ENCODE results near the gene PRLH.
"Not testable (repeated sequence)": the region's sequence is repeated elsewhere in the genome, so short reads cannot be mapped to it uniquely, and the experiment has no call there.

The PRLH gene

DNA sequence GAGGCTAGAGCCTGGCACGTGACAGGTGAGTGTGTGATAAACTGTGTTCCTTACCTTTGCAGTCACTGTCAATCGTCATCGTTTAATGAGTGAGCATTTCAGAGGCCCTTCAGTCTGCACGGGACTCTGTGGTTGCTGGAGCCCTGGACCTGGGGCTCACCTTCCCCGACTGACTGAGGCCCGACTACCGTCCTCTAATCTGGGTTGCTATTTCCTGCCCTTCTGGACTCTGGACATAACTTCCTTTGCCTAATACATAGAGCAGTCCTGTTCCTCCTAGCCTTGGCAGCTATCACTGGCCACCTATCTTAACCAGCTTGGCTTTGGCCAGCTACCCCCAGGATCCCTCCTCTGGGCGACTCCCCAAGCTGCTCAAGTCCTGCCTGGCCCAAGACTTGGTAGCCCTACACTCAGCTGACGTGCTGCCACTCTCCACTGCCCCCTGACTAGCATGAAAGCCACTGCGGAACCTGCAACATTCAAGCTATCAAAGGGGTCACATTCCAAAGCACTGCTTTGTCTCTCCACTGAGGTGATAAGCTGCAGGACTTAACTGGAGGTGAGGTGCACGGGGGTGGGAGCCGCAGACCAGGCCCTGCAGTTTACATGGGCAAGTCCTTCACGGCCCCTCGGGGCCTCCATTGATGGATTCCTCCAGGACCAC is 35.2 kb downstream of the PRLH start:
- DNase-seq (ENCODE audit: low spot score), result no peak

- DNase-seq (ENCODE audit: low spot score), result no peak
These were observed 36.0 kb downstream of the PRLH start for GRCh38 chr2:237602409-237602808.

- DNase-seq (ENCODE audit: low spot score), result no peak
These were observed 36.8 kb downstream of the PRLH start for GRCh38 chr2:237603049-237603717.

DNA sequence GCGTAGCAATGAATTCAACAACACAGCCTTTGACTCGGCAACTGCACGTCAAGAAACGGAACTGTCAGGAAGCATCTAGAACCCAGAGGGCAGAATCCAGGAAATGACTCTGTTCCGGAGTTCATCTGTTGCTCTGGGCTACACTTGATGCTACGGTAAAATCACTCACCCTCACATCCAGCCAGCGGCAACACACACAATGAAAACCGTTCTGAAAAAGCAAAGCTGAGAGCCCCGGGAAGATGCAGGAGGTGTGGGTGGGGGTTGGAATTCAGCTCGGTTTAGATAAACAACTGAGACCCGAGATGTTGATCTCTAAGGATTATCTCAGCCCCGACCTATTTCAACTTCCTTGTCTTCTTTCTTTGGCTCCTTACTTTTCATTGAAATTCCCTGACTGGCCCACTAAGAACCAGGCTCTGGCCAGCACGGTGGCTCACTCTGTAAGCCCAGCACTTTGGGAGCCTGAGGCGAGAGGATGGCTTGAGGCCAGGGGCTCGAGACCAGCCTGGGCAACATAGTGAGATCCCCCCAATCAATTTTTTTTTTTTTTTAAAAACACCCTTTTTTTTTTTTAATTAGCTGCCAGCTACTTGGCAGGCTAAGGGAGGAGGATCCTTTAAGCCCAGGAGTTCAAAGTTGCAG is 37.5 kb downstream of the PRLH start:
- peak; percentile 30 for DNase-seq (ENCODE audit: low spot score)

DNA sequence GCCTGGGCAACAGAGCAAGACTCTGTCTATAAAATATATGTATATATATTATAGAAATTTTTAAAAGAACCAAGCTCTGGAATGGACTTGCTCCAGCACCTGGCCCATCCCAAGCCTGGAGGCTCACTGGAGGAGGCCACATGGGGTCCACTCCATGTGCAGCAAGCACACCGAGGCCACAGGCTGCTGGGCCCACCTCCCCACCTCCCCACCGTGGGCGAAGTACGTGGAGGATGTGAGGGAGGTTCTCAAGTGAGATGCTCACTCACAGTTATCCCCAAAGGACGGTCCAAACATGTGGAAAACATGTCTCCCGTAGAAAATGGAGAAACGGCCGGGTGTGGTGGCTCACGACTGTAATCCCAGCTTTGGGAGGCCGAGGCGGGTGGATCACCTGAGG is 38.0 kb downstream of the PRLH start:
- DNase-seq (ENCODE audit: low spot score), result no peak

DNA sequence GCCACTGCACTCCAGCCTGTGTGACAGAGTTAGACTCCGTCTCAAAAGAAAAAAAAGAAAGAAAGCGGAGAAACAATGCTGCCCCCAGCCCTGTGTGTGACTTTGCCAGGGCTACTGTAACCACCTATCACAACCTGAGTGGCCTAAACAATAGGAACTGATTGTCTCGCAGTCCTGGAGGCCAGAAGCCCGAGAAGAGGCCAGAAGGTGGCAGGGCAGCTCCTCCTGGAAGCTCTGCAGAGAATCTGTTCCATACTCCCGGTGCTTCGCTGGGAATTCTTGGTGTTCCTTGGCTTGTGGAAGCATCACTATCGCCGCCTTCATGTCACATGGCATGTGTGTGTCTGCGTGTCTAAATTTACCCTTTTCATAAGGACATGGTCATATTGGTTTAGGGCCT is 38.6 kb downstream of the PRLH start:
- peak; percentile 56 for DNase-seq (ENCODE audit: low spot score)

- not testable (repeated sequence) for DNase-seq (ENCODE audit: low spot score)
These were observed 40.1 kb downstream of the PRLH start for GRCh38 chr2:237606522-237606921.

DNA sequence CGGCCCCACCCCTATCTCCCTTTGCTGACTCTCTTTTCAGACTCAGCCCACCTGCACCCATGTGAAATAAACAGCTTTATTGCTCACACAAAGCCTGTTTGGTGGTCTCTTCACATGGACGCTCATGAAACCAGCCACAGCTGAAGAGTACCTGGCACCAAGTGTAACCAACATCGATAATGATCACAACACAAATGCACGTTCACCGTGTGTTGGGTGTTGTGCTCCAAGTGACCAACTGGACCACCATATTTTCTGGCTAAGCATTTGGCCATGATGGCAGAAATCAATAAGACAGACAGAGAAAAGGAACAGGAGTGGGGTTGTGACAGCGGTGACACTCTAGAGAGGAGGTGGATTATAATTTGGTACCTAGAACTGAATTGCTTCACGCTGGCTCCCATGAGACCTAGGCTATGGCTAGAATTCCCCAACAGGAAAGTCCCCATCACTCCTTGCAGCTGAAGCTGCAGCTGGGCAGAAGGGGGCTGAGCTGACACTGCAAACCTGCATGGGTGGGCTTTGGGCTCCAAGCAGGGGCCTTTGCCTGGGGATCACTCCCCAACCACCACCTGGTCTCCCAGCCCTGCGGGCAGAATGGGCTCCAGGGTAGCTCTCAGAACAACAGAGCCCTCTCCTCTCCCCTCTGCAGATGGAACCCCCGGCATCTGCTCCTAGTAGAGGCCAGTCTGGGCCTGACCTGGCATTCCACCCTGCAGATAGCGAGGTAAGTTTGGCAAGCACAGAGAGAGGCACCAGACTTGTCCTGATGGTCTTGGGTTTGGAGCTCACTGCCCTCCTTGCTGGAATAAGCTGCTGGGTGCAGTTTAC is 46.4 kb downstream of the PRLH start:
- no peak for DNase-seq (ENCODE audit: low spot score)

GRCh38 chr2:237613679-237614078 is 47.3 kb downstream of the PRLH start:
- no peak for DNase-seq (ENCODE audit: low spot score)

GRCh38 chr2:237614151-237614720 is 47.9 kb downstream of the PRLH start:
- DNase-seq (ENCODE audit: low spot score), result no peak

- no peak for DNase-seq (ENCODE audit: low spot score)
These were observed 49.4 kb downstream of the PRLH start for GRCh38 chr2:237615631-237616249.

GRCh38 chr2:237616373-237616733 is 50.0 kb downstream of the PRLH start:
- DNase-seq (ENCODE audit: low spot score), result no peak
